ENCODE data around the gene ANK3.

Gene ANK3

GRCh38 chr10:59997827-59998525, 391.7 kb downstream of the ANK3 start:
- Histone ChIP-seq H3K27me3 (ENCODE audit: control insufficient read depth in 5 of 5, insufficient read depth in 4 of 5, low read length in 5 of 5) (no peaks in the 10 kb centered on the region), H3K4me1 (ENCODE audit: control insufficient read depth in 5 of 5, insufficient read depth in 5 of 5, low read length in 5 of 5) (no peaks in the 10 kb centered on the region), H3K9ac (ENCODE audit: low read length in 5 of 5) (no peak overlapping the region), H3K4me3 (ENCODE audit: low read depth in 1 of 5, low read length in 5 of 5) (no peak overlapping the region), H3K9me3 (ENCODE audit: control insufficient read depth in 5 of 5, low read length in 5 of 5) (no peaks in the 10 kb centered on the region), H3K27ac (ENCODE audit: low read depth, low read length) (no peak overlapping the region), H3K36me3 (ENCODE audit: control insufficient read depth in 5 of 5, insufficient read depth in 5 of 5, low read length in 5 of 5) (no peaks in the 10 kb centered on the region)

DNA sequence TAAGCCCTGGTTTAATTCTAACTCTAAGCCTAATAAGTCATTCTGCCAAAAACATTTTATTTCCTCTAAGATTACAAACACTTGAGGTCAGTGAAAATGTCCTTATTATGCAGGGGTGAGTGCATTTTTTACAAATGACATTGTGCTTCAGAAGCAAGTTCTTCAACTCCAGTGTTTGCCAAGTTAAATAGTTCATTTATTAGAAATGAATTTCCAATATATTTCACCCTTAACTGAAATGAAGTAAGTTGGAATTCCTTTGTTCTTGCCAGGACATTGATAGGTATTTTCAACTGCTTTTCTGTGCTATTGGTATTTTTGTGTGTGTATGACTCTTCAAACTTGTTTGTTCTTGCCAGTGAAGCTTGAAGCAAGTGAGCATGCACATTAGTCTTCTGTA, 393.8 kb downstream of the ANK3 start:
- no peaks in the 10 kb centered on the region for H3K27me3 ChIP-seq (ENCODE audit: control insufficient read depth in 5 of 5, insufficient read depth in 4 of 5, low read length in 5 of 5)
- no peak overlapping the region for H3K27ac ChIP-seq (ENCODE audit: low read depth, low read length)
- no peaks in the 10 kb centered on the region for H3K9me3 ChIP-seq (ENCODE audit: control insufficient read depth in 5 of 5, low read length in 5 of 5)
- H3K36me3 ChIP-seq (ENCODE audit: control insufficient read depth in 5 of 5, insufficient read depth in 5 of 5, low read length in 5 of 5): no peaks in the 10 kb centered on the region
- no peak overlapping the region for H3K9ac ChIP-seq (ENCODE audit: low read length in 5 of 5)
- H3K4me3 ChIP-seq (ENCODE audit: low read depth in 1 of 5, low read length in 5 of 5): no peak overlapping the region
- no peaks in the 10 kb centered on the region for H3K4me1 ChIP-seq (ENCODE audit: control insufficient read depth in 5 of 5, insufficient read depth in 5 of 5, low read length in 5 of 5)

- Histone ChIP-seq H3K27ac (ENCODE audit: low read depth, low read length) (no peak overlapping the region), H3K4me3 (ENCODE audit: low read depth in 1 of 5, low read length in 5 of 5) (no peak overlapping the region), H3K4me1 (ENCODE audit: control insufficient read depth in 5 of 5, insufficient read depth in 5 of 5, low read length in 5 of 5) (no peaks in the 10 kb centered on the region), H3K9me3 (ENCODE audit: control insufficient read depth in 5 of 5, low read length in 5 of 5) (no peaks in the 10 kb centered on the region), H3K9ac (ENCODE audit: low read length in 5 of 5) (no peak overlapping the region), H3K27me3 (ENCODE audit: control insufficient read depth in 5 of 5, insufficient read depth in 4 of 5, low read length in 5 of 5) (no peaks in the 10 kb centered on the region), H3K36me3 (ENCODE audit: control insufficient read depth in 5 of 5, insufficient read depth in 5 of 5, low read length in 5 of 5) (no peaks in the 10 kb centered on the region)
Observed at GRCh38 chr10:59993931-59994330, 395.7 kb downstream of the ANK3 start.

- H3K4me3 ChIP-seq (ENCODE audit: low read depth in 1 of 5, low read length in 5 of 5): peak overlapping the region in 1 of 5 donors; percentile 9
- H3K9me3 ChIP-seq (ENCODE audit: control insufficient read depth in 5 of 5, low read length in 5 of 5): no peaks in the 10 kb centered on the region
- no peaks in the 10 kb centered on the region for H3K36me3 ChIP-seq (ENCODE audit: control insufficient read depth in 5 of 5, insufficient read depth in 5 of 5, low read length in 5 of 5)
- no peaks in the 10 kb centered on the region for H3K27me3 ChIP-seq (ENCODE audit: control insufficient read depth in 5 of 5, insufficient read depth in 4 of 5, low read length in 5 of 5)
- no peak overlapping the region for H3K9ac ChIP-seq (ENCODE audit: low read length in 5 of 5)
- no peaks in the 10 kb centered on the region for H3K4me1 ChIP-seq (ENCODE audit: control insufficient read depth in 5 of 5, insufficient read depth in 5 of 5, low read length in 5 of 5)
- H3K27ac ChIP-seq (ENCODE audit: low read depth, low read length): no peak overlapping the region
Observed at GRCh38 chr10:59991661-59992060, 398.0 kb downstream of the ANK3 start.

- H3K4me3 ChIP-seq (ENCODE audit: low read depth in 1 of 5, low read length in 5 of 5): no peak overlapping the region
- no peak overlapping the region for H3K27ac ChIP-seq (ENCODE audit: low read depth, low read length)
Observed at GRCh38 chr10:59991117-59991516, 398.6 kb downstream of the ANK3 start.

GRCh38 chr10:59985639-59986038, 404.0 kb downstream of the ANK3 start:
- Histone ChIP-seq H3K27me3 (ENCODE audit: control insufficient read depth in 5 of 5, insufficient read depth in 4 of 5, low read length in 5 of 5) (no peaks in the 10 kb centered on the region), H3K27ac (ENCODE audit: low read depth, low read length) (no peak overlapping the region), H3K9ac (ENCODE audit: low read length in 5 of 5) (no peak overlapping the region), H3K4me1 (ENCODE audit: control insufficient read depth in 5 of 5, insufficient read depth in 5 of 5, low read length in 5 of 5) (no peaks in the 10 kb centered on the region), H3K4me3 (ENCODE audit: low read depth in 1 of 5, low read length in 5 of 5) (no peak overlapping the region), H3K9me3 (ENCODE audit: control insufficient read depth in 5 of 5, low read length in 5 of 5) (no peaks in the 10 kb centered on the region), H3K36me3 (ENCODE audit: control insufficient read depth in 5 of 5, insufficient read depth in 5 of 5, low read length in 5 of 5) (no peaks in the 10 kb centered on the region)

More at GRCh38 chr10:59991117-59991516, 398.6 kb downstream of the ANK3 start:
- H3K36me3 ChIP-seq (ENCODE audit: control insufficient read depth in 5 of 5, insufficient read depth in 5 of 5, low read length in 5 of 5): no peaks in the 10 kb centered on the region
- H3K27me3 ChIP-seq (ENCODE audit: control insufficient read depth in 5 of 5, insufficient read depth in 4 of 5, low read length in 5 of 5): no peaks in the 10 kb centered on the region
- H3K4me1 ChIP-seq (ENCODE audit: control insufficient read depth in 5 of 5, insufficient read depth in 5 of 5, low read length in 5 of 5): no peaks in the 10 kb centered on the region
- no peaks in the 10 kb centered on the region for H3K9me3 ChIP-seq (ENCODE audit: control insufficient read depth in 5 of 5, low read length in 5 of 5)
- H3K9ac ChIP-seq (ENCODE audit: low read length in 5 of 5): no peak overlapping the region

- Histone ChIP-seq H3K4me1 (ENCODE audit: control insufficient read depth in 5 of 5, insufficient read depth in 5 of 5, low read length in 5 of 5) (no peaks in the 10 kb centered on the region), H3K36me3 (ENCODE audit: control insufficient read depth in 5 of 5, insufficient read depth in 5 of 5, low read length in 5 of 5) (no peaks in the 10 kb centered on the region), H3K9me3 (ENCODE audit: control insufficient read depth in 5 of 5, low read length in 5 of 5) (peaks cover 0 to under 1% (median 0%) of the 10 kb centered on the region in 5 donors), H3K27ac (ENCODE audit: low read depth, low read length) (no peak overlapping the region), H3K27me3 (ENCODE audit: control insufficient read depth in 5 of 5, insufficient read depth in 4 of 5, low read length in 5 of 5) (no peaks in the 10 kb centered on the region), H3K9ac (ENCODE audit: low read length in 5 of 5) (no peak overlapping the region), H3K4me3 (ENCODE audit: low read depth in 1 of 5, low read length in 5 of 5) (no peak overlapping the region)
Observed at GRCh38 chr10:59984415-59984814, 405.3 kb downstream of the ANK3 start.

DNA sequence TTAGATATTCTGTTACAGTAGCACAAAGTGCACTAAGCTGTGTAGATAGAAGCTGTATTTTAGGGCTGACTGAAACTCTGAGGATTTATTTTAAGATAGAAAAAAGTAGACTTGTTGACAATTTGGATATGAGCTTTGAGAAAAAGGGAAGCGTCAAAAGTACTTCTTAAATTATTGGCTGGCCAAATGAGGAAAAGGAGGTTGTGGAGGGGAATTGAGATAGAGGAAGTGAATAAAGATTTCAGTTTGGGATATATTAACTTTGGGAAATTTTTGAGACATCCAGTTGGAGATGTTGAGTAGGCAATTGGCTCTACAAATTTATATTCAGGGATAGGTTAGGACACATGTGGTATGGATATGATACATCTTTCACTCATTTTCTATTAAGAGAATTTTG, 409.3 kb downstream of the ANK3 start:
- peaks cover 0 to 25% (median 17%) of the 10 kb centered on the region in 5 donors for H3K9me3 ChIP-seq (ENCODE audit: control insufficient read depth in 5 of 5, low read length in 5 of 5)
- no peak overlapping the region for H3K4me3 ChIP-seq (ENCODE audit: low read depth in 1 of 5, low read length in 5 of 5)
- H3K36me3 ChIP-seq (ENCODE audit: control insufficient read depth in 5 of 5, insufficient read depth in 5 of 5, low read length in 5 of 5): no peaks in the 10 kb centered on the region
- no peaks in the 10 kb centered on the region for H3K27me3 ChIP-seq (ENCODE audit: control insufficient read depth in 5 of 5, insufficient read depth in 4 of 5, low read length in 5 of 5)
- H3K27ac ChIP-seq (ENCODE audit: low read depth, low read length): no peak overlapping the region
- no peak overlapping the region for H3K9ac ChIP-seq (ENCODE audit: low read length in 5 of 5)
- H3K4me1 ChIP-seq (ENCODE audit: control insufficient read depth in 5 of 5, insufficient read depth in 5 of 5, low read length in 5 of 5): no peaks in the 10 kb centered on the region

DNA sequence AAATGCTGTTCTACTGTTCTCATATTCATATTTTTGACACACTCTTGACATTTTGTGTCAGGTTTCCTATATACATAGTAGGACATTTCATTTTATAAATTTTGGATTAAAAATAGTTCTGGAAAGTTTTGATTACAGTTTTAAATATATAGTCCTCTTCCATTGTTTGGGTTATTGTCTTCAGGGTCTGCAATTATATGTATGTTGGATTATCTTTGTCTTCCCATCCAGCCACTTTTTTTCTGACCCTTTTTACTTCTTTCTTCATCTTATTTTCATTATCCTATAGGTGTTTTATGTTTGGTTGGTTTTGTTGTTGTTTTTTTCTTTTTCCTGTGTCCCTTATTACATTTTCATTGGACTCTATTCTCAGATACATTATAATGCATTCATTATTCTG, 412.2 kb downstream of the ANK3 start:
- no peaks in the 10 kb centered on the region for H3K4me1 ChIP-seq (ENCODE audit: control insufficient read depth in 5 of 5, insufficient read depth in 5 of 5, low read length in 5 of 5)
- H3K27ac ChIP-seq (ENCODE audit: low read depth, low read length): no peak overlapping the region
- H3K36me3 ChIP-seq (ENCODE audit: control insufficient read depth in 5 of 5, insufficient read depth in 5 of 5, low read length in 5 of 5): no peaks in the 10 kb centered on the region
- no peaks in the 10 kb centered on the region for H3K27me3 ChIP-seq (ENCODE audit: control insufficient read depth in 5 of 5, insufficient read depth in 4 of 5, low read length in 5 of 5)
- H3K4me3 ChIP-seq (ENCODE audit: low read depth in 1 of 5, low read length in 5 of 5): no peak overlapping the region
- peaks cover 0 to 25% (median 21%) of the 10 kb centered on the region in 5 donors for H3K9me3 ChIP-seq (ENCODE audit: control insufficient read depth in 5 of 5, low read length in 5 of 5)
- no peak overlapping the region for H3K9ac ChIP-seq (ENCODE audit: low read length in 5 of 5)

DNA sequence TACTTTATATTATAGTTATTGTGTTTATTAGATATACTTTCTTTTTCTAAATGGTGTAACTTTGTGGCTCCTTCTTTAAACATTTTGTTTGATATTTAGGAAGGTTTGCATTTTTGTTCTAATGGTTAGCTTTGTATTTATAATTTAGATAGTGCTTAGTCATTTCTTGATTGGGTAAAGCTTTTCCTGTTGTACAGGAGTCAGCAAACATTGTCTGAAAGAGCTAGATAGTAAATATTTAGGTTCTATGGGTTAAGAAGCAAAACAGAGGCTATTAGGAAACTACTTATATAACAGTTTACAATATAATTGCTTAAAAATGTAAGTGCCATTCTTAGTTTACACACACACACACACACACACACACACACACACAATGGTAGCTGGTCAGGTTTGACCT, 412.8 kb downstream of the ANK3 start:
- Histone ChIP-seq H3K27me3 (ENCODE audit: control insufficient read depth in 5 of 5, insufficient read depth in 4 of 5, low read length in 5 of 5) (no peaks in the 10 kb centered on the region), H3K9ac (ENCODE audit: low read length in 5 of 5) (no peak overlapping the region), H3K27ac (ENCODE audit: low read depth, low read length) (no peak overlapping the region), H3K4me1 (ENCODE audit: control insufficient read depth in 5 of 5, insufficient read depth in 5 of 5, low read length in 5 of 5) (no peaks in the 10 kb centered on the region), H3K36me3 (ENCODE audit: control insufficient read depth in 5 of 5, insufficient read depth in 5 of 5, low read length in 5 of 5) (no peaks in the 10 kb centered on the region), H3K9me3 (ENCODE audit: control insufficient read depth in 5 of 5, low read length in 5 of 5) (peaks cover 0 to 25% (median 21%) of the 10 kb centered on the region in 5 donors), H3K4me3 (ENCODE audit: low read depth in 1 of 5, low read length in 5 of 5) (no peak overlapping the region)
